ENCODE measurements around the gene TRPM3. TPM values are rescaled to one million over a fixed set of nuclear protein-coding genes. Genes with fewer than 3 reads are reported as not detected.

The TRPM3 gene
- total and polyA plus RNA-seq, 12 donors = 0.27 to 5.3 (median 1.8) TPM

GRCh38 chr9:71106992-71107391 is 14.4 kb downstream of the TRPM3 start:
- no peak for DNase-seq
- Histone ChIP-seq H3K36me3 (replicated peaks in 1 of 2) (no peaks in the 10 kb centered on the region), H3K4me1 (replicated peaks in 1 of 2) (no peaks in the 10 kb centered on the region), H3K27me3 (no peaks in the 10 kb centered on the region), H3K9me3 (replicated peaks in 1 of 3) (no peaks in the 10 kb centered on the region), H3K27ac (no peak overlapping the region), H3K4me3 (no peak overlapping the region)
- intact Hi-C loops (cut with DNase I) = no loop called here
- WGBS, 4 donors = 87 to 91% (median 91%) methylated on average over 5 of the region's 5 CpGs
- TF ChIP-seq POLR2A (IDR thresholded peaks at IDR 0.05) (no peak), CTCF (IDR thresholded peaks at IDR 0.05) (no peak)

GRCh38 chr9:71105192-71105591 is 16.2 kb downstream of the TRPM3 start:
- Histone ChIP-seq H3K9me3 (replicated peaks in 1 of 3) (no peaks in the 10 kb centered on the region), H3K27ac (no peak overlapping the region), H3K27me3 (no peaks in the 10 kb centered on the region), H3K4me3 (no peak overlapping the region), H3K36me3 (replicated peaks in 1 of 2) (no peaks in the 10 kb centered on the region), H3K4me1 (replicated peaks in 1 of 2) (no peaks in the 10 kb centered on the region)
- WGBS, 4 donors = 69 to 92% (median 84%) methylated on average over 1 of the region's 1 CpG
- intact Hi-C loops (cut with DNase I) = no loop called here
- TF ChIP-seq CTCF (IDR thresholded peaks at IDR 0.05) (no peak), POLR2A (IDR thresholded peaks at IDR 0.05) (no peak)
- DNase-seq = no peak

- no peak for TF ChIP-seq POLR2A (IDR thresholded peaks at IDR 0.05)
- TF ChIP-seq CTCF (IDR thresholded peaks at IDR 0.05) = no peak
- Histone ChIP-seq H3K27ac (no peak overlapping the region), H3K9me3 (replicated peaks in 1 of 3) (no peaks in the 10 kb centered on the region), H3K27me3 (no peaks in the 10 kb centered on the region), H3K4me3 (no peak overlapping the region), H3K4me1 (replicated peaks in 1 of 2) (no peaks in the 10 kb centered on the region), H3K36me3 (replicated peaks in 1 of 2) (no peaks in the 10 kb centered on the region)
- no peak for DNase-seq
- intact Hi-C loops (cut with DNase I) = no loop called here
- WGBS, 4 donors = 59 to 78% (median 70%) methylated on average over 2 of the region's 2 CpGs
These were observed 22.6 kb downstream of the TRPM3 start for GRCh38 chr9:71098801-71099200.

GRCh38 chr9:71097671-71098070 is 23.8 kb downstream of the TRPM3 start:
- Histone ChIP-seq H3K4me1 (replicated peaks in 1 of 2) (no peaks in the 10 kb centered on the region), H3K9me3 (replicated peaks in 1 of 3) (no peaks in the 10 kb centered on the region), H3K36me3 (replicated peaks in 1 of 2) (no peaks in the 10 kb centered on the region), H3K4me3 (no peak overlapping the region), H3K27ac (no peak overlapping the region), H3K27me3 (no peaks in the 10 kb centered on the region)
- intact Hi-C loops (cut with DNase I) = no loop called here
- no peak for TF ChIP-seq CTCF (IDR thresholded peaks at IDR 0.05)
- TF ChIP-seq POLR2A (IDR thresholded peaks at IDR 0.05) = no peak
- DNase-seq = no peak

Data from adrenal gland (tissue), 12 donors.